OCI-M2 (cell line): ENCODE measurements around the gene STXBP4.
A peak's percentile ranks its signal among the peaks of the same experiment; 100 is the strongest.

Source experiments
- DNase-seq: peaks from one replicate; lab custom pipeline; 2025; ENCODE audit not compliant: unreplicated experiment; lab: John Stamatoyannopoulos, UW

The STXBP4 gene, protein sequence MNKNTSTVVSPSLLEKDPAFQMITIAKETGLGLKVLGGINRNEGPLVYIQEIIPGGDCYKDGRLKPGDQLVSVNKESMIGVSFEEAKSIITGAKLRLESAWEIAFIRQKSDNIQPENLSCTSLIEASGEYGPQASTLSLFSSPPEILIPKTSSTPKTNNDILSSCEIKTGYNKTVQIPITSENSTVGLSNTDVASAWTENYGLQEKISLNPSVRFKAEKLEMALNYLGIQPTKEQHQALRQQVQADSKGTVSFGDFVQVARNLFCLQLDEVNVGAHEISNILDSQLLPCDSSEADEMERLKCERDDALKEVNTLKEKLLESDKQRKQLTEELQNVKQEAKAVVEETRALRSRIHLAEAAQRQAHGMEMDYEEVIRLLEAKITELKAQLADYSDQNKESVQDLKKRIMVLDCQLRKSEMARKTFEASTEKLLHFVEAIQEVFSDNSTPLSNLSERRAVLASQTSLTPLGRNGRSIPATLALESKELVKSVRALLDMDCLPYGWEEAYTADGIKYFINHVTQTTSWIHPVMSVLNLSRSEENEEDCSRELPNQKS

DNA sequence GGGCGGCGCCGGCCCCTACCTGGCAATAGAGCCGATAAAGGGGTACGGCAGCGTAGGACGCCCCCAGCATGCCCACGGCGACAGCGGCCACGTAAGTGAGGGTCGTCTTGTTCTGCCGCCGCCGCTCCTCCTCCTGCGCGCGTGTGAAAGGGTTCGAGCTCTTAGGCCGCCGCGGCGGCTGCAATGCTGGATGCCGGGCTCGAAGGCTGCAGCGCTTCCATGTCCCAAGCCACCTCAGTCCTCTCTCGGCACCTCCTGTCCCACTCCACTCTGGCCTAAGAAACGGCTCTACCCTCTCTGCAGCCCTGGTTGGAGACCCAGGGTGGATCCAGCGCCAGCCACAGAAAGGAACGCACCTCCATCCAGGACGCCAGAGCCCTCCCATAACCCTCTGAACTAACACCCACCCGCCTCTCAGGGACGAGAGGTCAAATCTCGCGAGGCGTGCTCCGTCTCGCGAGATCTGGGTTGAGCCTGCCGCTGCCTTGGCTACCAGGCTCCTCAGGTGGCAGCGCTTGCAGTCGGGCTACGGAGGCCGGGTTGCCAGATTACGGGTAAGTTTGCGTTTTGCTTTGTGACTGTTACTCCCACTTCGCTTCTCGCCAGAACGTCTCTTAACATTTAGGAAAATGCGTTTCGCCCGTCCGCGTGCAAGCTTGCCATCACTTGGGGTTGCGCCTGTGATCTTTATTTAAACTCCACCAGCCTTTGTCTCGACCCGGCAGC lies at the start of gene STXBP4, which contains the start of gene COX11:
Gene STXBP4, plus strand, starts transcription at position 504 of the 726 bp plus-strand sequence. CDS start 17,455 bp downstream, outside the sequence.
Gene COX11, minus strand, starts transcription at position 393 of the 726 bp plus-strand sequence. Its CDS starts 8 bp downstream, at position 385.
- DNase-seq: peak; percentile 63

DNA sequence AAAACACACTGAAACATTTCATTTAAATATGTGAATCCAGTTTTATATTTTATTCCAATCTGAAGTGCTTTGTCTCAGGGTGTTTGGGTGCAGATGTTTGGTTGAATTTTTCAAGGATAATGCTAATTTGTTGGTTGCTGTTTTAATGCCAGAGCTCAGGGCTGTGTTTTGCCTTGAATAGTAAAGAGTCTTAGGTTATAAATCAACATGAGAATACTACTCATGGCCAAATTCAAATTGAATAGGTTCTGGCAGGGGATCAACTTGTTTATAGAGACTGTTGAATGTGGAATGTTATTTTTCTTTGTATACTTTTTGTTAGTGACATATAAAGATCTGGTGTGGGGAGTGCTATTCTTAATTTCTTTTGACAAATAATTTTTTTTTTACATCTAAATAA lies 49.1 kb upstream of the STXBP4 start:
- DNase-seq: no peak

DNA sequence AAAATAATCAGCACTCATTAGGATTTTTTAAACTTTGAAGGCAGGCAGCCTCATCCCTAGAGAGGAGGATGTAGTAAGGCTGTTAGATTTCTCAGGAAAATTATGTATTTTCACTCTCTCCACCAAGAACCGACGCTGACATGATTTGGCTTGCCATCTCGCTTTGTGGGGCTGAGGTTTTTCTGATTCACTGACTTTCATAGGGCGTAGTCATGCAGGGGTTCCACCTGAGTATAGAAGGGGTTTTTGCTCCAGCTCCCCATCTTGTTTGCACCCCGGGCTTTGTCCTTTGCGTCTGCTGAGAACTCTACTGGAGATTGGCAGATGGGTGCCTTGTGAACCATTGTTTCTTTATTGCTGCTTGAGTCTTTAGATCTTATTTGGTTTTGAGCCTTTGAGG lies 47.7 kb upstream of the STXBP4 start:
- DNase-seq: no peak

DNA sequence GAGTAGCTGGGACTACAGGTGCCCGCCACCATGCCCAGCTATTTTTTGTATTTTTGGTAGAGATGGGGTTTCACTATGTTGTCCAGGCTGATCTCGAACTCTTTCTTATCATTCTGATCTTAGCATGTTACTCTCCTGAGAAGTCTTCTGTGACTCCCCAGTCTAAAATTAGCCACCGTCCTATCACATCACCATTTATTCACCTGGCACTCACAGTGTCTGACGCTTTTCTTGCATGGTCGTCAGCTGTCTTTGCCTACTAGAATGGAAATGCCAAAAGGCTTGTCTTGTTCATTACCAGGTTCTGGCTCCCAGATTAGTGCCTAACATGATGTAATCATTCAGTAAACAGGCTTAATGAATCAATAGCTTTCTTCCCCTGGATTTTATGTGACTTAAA lies 44.2 kb upstream of the STXBP4 start:
- no peak for DNase-seq

DNA sequence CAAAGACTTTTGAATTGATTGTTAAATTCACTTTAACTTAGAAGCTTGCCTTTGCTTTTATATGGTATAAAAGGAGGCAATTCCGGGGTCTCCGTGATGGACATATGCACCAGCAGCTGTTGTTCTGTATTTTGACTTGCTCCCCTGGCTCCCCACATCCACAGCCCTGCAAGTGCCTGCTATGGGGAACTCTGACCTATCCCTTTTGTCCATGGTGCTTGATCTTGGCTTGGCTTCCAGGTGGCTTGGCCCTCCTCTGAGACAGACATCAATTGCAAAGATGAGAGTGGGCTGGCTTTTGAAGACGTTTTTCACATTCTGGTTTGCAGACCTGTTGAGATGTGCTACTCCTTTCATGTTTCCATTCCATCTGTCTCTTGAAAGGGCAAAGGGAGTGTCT lies 41.0 kb upstream of the STXBP4 start:
- DNase-seq: no peak

DNA sequence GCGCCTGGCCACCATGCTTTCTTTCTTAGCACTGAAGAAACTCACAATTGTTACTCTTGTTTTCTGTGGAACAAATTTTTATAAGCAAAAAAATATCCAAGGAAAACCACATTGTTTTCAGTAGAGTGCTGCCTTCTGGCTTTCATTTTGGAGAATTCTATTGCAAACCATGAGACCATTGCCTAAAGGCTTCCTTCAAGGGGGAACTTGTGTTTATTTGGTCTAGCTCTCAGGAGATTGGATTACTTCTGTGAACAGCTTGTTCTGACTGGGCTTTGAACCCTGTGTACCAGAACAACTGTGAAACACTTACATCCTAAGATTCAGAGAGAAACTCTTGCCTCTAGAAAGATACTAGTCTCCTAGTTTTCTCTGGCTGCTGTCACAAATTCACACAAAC lies 35.9 kb upstream of the STXBP4 start:
- DNase-seq: no peak

DNA sequence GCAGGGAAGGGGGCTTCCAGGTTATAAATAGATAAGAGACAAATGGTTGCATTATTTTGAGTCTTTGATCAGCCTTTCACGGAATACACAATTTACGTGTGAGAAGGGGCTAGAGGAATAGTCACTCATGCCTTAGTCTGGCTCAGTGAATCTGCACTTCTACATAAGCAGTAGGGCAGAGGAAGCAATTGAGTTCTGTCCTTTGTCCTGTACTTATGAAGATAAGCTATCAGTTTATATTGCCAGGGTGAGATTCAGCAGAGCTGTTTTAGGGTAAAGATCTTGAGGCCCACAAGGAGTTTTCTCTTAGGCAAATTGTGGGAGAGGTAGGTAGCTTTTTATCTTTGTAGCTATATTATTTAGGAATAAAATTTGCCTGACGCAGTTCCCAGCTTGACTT lies 34.6 kb upstream of the STXBP4 start:
- no peak for DNase-seq

DNA sequence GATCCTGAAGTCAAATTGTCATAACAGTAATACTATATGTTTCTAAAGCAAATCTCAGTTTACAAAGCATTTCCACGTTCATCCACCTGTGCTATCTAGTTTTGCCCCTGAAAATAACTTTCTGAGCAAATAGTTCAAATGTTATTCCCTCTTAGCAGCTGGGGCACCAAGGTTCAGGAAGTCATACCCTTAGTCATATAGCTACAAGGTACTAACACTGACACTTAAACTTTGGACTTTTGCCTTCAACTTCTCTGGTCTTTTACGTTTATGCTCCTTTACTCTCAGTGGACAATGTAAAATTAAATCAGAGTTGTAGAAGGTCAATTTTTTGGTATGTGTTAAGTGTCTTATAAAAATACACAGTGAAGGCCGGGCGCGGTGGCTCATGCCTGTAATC lies 33.1 kb upstream of the STXBP4 start:
- no peak for DNase-seq

DNA sequence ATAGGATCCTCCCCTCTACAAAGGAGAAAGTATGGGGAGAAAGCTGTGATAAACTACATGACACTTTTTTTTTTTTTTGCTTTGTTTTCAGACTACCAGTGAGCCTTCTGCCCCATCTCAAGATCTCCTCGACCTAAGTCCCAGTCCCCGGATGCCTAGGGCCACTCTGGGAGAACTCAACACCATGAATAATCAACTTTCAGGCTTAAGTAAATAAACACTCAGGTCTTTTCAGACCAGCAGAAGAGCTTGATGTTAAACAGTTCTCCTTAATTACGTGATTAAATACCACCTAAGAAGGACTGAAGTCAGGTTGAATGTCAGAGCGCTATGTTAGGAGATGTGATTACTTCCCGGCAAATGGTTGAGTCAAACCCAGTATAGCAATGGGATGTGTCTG lies 31.5 kb upstream of the STXBP4 start:
- no peak for DNase-seq

DNA sequence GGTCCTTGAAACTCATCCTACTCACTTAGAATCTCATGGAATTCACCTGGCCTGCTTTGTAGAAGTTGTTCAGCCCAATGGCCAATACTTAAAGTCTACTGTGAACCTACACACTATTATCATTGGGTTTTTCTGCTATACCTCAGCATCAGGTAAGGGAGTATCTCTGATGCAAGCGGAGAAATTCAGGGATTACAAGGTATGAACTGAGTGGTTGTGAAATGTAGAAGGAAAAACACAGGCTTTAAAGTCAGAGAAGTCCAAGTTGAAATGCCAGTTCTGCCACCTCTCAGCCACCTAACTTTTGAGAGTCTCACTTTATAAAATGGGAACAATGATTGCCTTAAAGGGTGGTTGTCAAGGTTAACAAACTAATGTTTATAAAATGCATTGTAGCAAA lies 31.1 kb upstream of the STXBP4 start:
- no peak for DNase-seq

DNA sequence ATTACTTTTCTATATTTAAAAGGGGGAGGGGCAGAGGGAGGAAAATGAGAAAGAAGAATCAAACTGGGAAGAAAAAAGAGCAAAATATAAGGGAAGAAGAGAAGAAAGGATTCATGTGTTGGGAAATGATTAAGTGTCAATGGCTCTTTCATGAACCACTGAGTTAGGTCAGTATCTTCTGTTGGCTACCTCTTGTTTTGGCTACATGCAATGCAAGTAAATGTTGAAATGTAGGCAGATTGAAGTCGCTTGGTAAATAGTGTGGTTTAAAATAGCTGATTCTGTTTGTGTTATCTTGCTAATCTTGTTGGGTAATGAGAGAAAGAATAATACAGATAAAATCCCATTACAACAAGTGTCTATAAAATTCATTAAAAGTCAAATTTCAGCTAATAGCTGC lies 27.3 kb upstream of the STXBP4 start:
- DNase-seq: no peak

DNA sequence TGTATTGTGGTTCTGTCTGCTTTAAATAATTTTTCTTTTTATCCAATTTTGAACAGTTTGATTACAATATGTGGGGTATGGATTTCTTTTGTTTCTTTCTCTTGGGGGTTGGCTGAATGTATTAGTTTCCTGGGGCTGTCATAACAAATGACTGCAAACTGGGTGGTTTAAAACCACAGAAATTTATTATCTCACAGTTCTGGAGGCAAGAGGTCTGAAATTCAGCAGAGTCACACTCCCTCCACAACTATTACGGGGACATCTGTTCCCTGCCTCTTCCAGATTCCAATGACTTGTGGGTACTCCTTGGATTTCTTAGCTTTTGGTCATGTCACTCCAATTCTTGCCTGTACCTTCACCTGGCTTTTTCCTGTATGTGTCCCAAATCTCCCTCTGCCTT lies 23.8 kb upstream of the STXBP4 start:
- no peak for DNase-seq

DNA sequence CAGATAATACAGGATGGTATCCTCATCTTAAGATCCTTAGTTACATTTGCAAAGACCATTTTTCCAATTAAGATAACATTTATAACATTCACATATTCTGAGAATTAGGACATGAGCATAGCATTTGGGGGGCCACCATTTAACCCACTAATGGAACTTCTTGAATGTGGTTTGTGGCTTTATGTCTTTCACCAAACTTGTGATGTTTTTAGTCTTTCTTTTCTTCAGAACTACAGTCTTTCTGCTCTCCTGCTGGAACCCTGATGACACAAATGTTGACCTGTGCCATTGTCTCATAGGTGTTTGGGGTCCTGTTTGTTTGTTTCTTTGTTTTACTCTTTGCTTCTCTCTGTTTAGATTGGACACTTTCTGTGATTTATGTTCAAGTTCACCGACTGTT lies 23.3 kb upstream of the STXBP4 start:
- DNase-seq: no peak

DNA sequence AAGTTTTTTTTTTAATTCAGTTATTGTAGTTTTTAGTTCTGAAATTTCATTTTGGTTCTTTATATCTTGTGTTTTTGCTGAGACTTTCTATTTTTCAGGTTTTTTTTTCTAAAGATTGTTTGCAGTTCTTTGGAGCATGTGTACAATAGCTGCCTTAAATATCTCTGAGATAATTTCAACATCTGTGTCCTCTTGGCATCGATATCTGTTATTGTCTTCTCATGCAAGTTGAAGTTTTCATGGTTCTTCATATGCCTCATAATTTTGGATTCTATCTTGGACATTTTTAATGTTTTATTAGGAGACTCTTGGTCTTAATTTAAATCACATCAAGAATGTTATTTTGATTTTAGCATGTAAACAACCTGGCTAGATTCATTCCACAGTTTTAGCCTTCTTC lies 22.9 kb upstream of the STXBP4 start:
- DNase-seq: no peak

DNA sequence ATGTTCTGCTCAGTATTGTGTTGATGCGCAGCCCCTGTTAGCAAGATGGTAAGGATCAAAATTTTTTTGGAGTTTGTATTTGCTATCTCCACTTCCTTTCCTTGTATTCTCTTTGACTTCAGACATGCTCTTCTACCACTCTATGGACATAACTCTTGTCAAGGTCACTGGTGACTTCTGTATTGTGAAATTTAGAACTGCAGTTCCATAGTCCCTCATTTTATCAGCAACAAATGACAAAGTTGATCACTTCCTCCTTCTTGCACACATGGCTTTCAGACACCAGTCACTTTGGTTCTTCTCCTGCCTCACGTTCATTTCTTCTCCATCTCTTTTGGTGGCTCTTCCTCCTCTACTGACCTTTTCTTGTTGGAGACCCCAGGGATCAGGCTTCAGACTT lies 21.2 kb upstream of the STXBP4 start:
- no peak for DNase-seq

DNA sequence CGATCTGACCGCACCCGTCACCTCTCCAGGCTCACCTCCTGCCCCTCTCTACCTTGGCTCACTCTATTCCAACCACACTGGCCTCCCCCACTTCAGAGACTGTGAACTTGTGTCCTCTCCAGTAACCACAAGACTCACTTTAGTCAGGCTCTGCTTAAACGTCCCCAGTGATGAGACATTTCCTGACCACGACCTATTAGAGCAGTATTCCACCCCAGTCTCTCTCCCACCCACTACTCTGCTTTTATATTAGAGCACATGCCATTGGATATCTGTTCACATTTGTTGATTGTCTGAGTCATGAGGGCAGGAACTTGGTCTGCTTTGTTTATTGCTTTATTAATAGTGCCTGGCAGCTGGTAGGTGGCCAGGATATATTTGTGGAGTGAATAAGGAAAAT lies 20.2 kb upstream of the STXBP4 start:
- no peak for DNase-seq

DNA sequence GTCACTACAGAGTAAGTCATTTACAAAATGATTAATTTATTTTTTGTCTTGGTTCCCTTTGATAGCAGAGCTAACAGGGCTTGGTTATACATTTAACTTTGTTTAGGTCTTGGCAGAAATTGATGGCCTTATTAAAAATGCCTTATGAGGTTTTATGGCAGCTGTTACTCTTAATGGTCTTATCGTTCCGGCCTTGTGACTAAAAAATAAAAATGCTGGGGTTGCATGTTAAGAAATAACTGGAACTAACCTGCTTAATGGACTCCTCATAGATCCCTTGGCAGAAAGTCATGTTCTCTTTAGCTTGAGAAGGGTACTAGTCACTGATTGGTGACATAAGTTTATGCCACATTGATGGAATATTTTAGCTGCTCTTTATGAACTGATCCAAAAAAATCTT lies 18.4 kb upstream of the STXBP4 start:
- no peak for DNase-seq

DNA sequence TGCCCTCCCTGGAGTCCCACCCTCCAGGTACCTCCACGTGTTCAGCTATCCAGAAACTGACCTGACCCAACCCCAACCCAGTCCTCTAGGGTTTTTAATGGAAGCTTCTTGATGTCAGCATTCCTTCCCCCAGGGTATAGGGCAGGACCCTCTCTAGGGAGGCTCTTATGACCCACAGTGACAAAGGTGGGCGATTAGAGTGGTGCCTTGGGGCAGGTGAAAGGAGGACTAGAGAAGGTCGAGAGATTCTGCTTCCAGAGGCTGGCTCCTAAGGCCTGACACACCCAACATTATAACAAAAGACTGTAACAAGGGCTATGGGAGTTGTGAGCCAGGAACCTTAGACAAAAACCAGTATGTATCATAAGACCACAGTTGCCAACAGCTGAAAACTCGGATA lies 17.3 kb upstream of the STXBP4 start:
- no peak for DNase-seq

DNA sequence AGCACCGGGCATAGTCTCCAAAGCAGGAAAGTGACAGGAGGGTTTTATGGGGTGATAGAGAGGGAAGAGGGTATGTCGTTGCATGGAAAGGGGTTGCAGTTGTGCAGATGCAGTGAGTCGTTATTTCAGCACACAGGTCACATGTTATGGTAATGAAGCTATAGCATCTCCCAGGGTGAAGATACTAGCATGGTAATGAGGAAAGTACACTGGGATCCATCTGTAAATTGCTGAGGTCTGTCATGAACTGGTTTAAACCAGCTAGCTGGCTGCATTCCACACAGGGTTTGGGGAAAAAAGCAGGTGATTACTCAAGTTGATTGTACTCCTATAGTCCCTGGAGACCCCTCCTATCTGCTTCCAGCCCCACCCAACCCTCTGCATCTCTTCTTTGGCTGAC lies 11.8 kb upstream of the STXBP4 start:
- no peak for DNase-seq

DNA sequence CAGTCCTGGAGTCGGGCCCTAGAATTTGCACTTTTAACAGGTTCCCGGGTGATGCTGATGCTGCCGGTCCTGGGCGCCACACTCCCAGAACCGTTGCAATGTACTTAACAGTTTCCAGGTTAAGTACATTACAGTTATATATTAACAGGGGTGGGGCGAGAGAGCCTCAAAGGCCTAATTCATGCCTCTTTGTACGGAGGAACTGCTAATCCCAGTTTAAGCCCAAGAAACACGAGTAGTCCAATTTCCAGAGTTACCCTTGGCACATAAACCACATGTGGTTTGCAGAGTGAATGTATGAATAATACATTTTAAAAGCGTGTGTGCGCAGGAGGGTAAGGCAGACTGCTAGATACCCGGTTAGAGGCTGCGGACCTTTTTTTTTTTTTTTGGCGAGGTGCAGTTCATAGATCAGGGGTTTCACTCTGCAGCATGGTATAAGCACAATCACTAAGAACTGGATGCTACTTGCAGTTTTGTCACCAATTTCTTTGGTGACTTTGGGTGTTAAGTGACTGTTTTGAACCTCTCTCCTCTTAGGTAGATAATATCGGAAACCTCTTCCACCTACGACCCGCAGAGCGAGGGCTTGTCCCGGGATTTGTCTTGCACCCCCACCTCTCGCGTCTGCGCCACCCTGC lies 824 bp upstream of the STXBP4 start:
- DNase-seq: no peak

DNA sequence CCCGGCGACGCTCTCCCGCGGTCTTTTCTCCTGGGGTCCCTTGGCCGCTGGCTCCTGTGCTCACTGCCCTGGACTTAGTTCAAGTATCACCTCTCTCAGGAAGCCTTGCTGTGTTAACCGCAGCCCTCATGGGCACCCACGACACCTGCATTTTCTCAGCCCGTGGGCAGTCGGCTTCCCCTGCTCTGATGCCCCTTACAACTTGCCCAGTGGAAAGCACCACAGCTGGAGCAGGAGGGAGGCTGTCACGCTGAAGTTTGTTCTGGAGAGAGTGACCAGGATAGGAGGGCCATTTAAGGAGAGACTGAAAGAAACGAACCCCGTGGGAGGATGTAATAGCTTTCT lies 395 bp downstream of the STXBP4 start:
- DNase-seq: no peak
